NCI-H2107 (cell line): ENCODE results near the gene HOXB4.
A peak's percentile ranks its signal among the peaks of the same experiment; 100 is the strongest.

Source experiments
- DNase-seq: peaks from one replicate; lab custom pipeline; 2025; lab: John Stamatoyannopoulos, UW

HOXB4 gene

DNA sequence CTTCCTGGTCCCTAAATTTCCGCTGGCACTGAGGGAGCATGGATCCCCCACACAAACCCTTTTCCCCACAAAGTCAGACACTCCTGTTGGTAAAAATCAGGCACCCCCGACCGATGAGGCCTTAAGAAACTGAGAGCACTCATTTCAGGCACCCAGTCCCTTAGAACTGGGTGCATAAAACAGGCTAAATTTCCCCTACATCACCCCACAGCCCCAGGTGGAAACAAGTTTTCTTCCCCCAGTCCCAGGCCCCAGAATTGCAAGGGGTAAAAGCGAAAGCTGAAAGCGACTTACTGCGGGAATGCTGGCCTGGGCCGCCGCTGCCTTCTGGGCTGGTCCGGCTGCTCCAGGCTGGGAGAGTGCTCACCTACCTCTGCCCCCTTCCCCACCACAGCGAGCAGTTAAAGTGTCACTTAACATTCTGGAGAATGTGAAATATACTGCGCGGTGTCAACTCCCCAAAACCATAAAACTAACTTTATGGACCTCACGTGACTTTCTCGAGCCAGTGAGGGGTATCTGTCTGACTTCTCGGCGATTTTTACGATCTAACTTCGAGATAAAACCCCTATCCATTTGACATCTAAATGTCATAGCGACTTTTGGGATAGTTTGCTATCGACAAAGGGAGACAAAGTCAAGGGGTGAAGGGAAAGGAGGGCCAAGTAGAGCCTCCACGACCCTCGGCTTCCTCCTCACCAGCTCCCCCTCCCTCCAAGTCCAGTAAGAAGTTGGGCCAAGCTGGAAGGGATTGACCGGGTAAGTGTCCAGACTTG lies 11.9 kb upstream of the HOXB4 start, which contains the start of gene HOXB3:
Gene HOXB3 (minus strand): TSS at position 411 of the 776 bp plus-strand sequence. CDS start 37,767 bp downstream, outside the sequence.
- no peak for DNase-seq

DNA sequence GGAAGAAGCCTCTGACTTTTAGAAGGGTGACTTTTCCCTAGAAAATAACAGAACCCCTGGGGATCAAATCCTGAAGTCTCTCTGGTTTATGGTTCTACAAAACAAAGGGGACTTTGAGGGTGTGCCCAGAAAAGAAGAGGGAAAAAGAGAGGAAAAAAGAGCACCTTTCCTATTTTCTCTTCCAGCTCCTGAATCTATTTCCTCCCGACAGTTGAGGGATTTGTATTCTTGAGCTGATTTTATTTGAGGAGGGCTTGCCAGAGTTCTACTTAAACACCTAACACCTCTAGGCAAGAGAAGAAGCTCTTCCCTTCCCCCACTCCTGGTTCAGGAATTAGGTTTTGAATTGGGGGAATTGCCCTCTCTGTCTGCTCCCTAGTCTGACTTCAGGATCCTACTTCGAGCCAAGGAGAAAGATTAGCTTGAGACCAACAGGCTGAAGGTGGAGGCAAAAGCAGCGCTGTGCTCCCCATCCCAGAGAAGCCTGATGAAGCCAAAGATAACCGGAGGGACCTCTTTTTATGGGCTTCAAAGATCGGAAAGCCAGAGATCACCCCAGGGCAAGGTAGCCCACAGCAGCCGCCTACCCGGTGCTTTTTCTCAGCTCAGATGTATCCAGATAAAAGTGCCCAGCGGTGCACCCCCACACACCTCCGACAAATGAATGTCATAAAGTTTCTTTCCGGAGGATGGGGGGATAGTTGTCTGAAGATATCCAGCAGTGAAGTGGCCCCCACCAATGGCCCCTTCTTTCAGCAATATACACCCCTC lies 11.1 kb upstream of the HOXB4 start:
- DNase-seq, result no peak

DNA sequence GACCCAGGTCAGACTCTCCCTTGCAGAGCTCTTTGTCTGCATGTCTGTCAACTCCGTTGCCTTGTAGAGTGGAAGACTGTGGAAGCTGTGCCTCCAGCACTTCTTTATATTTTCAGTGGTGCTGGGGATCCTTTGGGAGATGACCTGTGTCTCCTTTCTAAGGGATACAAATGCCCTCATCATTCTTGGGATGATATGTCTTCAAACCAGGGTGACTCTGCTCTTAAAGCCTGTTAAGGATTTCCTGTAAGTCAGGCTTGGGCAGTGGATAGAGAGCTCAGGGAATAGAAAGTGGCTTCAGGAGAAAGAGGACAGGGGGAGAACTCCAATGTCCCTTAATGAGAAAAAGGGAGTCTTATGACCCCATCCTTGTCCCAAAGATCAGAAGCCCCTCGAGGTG lies 10.4 kb upstream of the HOXB4 start:
- DNase-seq, result no peak

DNA sequence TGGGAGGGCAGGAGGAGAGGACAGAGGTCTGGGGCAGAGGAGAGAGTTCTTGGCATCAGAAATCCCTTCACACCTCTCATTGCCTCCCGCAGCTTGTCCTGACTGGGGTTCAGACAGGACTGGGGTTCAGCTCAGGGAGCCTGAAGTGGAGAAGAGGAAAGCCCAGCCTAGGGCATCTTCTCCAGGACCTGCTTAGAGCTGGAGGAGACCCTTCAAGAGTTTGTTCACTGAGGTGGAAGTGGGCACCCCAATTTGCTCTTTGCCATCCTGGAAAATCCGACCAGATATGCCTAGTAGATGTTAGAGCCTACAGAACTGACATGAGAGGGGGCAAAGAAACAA lies 9.9 kb upstream of the HOXB4 start:
- no peak for DNase-seq

DNA sequence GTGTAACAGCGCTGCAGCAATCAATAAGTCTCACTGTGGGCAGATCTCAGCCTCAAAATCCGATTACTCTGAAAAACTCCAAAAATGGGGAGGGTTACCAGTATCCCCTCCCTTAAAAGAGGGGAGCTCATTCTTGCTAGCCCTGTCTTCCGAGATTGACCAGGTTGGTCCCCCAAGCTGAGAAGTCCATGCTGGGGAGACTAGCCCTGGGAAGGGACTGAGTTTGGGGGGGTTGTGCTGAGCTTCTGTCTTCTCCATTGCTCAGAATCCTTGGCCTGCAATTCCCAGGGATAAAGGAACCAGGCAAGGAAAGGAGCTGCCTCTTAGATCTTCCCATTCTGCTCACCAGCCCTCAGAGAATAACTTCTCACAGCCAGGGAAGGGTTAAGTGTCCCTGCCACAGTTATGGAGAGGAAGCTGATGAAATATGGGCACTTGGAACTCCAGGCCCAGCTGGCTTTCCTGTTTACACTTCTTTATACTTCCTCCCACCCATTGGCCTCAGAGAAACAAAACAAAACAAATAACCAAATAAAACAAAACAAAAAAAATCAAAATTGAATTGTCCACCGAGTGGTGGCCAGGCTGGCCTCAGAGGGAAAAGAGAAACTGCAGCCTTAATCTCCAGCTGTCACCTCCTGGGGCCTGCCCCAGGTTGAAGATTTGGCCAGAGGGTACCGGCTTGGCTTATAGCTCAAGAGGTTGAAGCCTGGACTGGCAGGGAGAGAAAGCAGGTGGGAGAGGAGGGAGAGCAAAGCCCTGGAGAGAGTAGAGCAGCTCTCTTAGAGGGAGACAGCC lies 9.3 kb upstream of the HOXB4 start:
- peak; percentile 60 for DNase-seq

DNA sequence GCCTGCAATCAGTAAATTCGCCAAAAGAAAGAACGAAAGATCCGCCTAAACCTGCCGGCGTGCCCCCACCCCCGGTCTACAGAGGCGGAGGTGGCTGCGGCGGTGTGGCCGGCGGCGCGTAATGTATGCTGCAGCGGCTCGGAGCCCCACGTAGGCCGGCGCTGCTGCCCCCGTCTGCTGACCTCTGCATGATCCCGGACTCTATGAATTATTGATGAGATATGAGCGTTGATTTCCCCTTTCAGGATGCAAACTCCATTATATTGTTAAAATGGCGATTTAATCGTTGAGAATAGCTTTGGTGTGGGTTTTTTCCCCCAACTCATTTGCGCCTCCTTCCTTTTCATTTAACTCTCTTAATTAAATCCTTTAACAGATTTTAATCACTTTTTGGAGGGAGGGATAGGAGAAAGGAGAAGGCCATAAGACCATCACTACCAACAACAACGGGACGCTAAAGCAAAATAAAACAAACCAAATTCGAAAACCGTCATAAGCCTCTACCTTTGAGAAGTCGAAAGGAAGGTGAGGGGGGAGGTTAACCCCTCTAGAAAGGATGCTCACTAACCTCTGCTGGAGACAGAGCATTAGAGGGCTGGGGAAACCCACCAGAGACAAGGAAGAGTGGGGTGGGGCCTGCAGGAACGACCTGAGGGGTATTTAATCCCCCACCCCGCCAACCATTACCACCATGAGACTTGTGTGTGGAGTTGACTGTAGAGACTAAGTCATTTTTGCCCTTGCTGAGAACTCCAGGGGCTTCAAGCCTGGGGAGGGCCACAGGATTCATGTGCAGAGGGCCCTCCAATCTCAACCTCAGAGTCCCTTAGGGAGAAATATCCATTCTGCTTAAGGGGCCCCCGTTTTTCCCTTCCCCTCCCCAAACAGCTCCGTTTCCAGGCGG lies 8.5 kb upstream of the HOXB4 start:
- DNase-seq, result no peak

DNA sequence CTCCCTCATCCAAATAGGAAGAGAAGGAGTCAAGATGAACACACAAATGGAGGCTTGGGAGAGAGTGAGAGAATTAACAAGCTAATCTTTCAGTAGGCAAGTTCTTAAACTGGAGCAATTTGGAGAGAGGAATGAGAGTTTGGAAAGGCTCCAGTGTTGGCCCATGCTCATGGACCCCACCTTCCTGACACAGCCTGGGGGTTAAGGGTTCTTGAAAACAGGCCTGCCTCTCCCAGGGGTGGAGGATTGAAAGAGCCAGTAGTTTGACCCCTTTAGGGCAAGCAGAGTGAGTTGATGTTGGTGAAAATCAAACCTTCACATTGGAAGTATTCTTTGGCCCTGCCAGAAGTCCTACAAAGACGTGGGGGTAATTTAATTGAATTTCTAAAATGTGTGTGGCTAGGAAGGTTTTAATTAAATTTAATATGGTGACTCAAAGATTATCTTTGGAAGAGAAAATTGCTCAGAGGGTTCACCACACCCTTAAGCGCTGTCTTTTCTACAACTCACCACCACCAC lies 6.1 kb upstream of the HOXB4 start:
- no peak for DNase-seq

DNA sequence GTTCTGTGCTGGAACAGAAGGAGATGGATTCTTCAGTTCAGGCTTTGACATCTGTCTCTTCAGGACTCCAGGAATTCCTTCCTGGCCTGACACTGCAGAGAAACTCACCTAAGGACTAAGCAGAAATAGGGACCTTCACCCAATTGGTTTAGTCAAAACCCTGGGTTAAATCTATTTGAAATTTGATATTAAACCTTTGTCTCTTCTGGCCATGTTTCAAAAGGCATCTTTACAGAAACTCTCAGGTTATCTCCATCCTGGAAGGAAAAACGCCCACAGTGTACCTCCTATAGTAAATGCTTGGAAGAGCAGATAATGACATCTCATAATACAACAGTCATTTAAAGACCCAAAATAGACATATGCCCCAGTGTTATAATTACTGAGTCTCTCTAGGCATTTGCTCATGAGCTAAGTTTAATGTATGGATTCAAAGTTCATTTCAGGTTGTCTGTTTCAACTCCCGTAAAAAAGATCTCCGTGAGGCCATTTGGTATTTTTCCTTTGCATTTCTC lies 5.6 kb upstream of the HOXB4 start:
- DNase-seq, result no peak

DNA sequence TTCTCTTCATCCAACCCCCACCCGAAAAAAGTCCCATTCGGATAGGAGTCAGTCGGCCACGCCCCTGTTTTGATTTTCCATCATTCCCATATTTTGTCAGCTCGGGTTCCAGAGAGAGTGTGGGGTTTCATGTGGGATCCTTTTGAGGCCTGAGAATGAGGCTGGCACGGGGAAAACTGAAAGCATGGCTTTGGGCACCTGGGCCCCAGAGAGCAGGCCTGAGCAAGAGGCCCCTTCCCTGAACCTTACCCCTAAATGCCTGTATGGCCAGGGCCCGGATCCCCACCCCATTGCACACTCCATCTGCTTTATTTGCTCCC lies 4.6 kb upstream of the HOXB4 start:
- DNase-seq, result no peak

DNA sequence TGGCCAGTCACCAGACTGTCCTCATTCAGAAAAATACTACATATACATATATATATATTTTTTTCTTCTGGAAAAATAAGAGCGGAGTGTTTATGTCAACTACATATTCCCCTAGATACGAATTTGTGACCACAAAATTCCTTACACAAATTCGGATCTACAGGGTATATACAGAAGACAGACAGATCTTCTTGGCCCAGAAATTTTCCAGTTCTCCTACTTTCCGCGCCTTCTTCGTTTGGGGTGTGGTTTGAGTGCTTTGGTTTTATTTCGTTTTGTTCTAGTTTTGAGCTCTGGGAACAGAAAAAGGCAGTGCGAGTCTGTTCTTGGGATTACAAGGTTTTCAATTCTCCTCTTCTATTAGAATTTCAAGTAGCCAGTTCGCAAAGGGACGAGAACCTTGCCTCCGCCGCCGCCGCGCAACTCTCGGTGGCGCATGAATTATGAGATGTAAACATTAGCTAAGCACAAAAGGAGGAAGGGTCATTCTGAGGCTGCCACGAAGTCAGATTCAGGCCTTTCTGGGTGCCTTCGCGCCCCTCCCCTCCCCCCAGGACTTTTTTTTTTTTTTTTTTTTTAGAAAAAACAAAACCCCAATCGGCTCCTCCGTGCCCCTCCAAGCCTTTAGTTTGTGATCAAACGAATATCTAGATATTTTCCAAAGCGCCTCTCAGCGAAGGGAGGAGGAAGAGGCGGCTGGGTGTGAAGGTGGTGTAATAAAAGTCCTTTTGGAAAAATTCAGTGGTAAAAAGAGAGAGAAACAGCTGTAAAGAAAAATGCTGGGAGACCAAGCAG lies 1.8 kb upstream of the HOXB4 start:
- no peak for DNase-seq

DNA sequence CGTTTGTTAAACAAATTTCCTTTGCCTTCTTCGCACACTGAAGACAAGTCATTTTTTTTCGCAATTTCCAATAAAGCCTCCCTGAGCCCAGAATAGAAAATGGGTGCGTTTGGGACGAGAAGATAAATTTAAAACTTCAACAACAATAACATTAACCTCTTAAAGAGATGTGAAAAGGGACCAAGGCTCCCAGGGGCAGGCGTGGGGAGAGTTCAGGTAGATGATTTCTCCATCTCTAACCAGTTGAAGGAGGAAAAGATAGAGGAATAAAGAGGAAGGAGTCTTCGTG lies 1.3 kb upstream of the HOXB4 start:
- DNase-seq, result no peak

DNA sequence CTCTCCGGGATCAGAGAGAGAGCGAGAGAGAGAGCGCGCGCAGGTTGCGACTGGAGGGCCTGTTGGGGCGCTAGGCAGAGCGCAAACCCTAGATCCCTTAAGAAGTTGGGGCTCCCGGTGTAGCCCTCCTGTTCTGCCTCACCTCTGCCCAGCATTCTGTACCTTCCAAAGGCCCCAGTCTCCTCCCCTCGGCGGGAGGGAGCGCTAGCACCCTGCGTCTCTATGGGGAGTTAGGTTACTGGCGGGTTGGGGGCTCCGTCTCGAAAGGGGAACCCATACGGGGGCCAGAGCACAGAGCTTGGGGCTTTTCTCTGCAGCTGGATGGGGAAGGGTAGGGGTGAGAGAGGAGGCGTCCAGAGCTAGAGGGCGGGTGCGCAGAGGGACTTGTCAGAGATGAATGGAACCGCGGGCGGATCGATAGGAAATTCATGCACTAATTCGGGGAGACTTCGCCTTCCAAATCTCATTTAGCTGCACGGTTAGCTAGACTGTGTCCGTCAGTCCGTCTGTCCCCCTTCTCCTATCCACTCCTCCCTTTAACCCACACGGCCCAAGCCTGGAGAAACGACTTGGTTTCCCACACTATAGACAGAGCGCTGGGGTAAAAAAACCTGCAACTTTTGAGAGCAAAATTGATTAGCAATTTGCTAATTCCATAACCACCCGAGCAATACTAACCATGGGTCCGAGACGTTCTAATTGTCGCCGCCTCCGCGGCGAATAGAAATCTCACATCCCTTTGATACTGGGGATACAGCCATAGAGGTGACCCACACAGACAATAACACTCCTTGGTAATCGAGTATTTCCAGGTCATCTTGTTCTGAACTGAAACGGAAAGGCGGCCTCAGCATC lies 693 bp upstream of the HOXB4 start:
- no peak for DNase-seq

DNA sequence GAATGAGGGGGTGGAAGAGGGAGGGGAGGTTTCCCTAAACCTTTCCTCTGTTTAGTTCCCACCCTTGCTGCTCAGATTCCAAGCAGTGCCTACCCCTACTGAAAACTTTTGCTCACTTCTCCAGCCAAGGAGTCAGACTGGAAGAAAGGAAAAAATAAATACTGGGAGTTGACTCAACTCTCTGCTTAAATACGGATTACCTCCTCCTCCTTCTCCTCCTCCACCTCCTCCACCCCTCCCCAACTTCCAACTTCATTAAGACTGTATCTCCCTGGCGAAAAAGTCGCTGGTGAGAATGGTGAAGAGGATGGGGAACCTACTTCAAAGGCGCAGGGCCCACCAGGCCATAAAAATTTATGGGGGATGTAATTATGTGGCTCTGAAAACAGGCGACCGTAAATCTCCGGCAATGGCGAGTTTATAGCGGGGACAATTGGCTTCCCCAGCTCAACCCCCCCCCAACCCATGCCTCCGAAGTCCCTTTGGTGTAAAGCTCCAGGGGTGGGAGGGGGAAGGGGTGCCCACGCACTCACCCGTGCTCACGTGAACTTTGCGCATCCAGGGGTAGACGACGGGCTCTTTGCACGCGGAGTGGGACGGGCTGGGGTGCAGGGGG lies 712 bp downstream of the HOXB4 start:
- DNase-seq, result no peak

DNA sequence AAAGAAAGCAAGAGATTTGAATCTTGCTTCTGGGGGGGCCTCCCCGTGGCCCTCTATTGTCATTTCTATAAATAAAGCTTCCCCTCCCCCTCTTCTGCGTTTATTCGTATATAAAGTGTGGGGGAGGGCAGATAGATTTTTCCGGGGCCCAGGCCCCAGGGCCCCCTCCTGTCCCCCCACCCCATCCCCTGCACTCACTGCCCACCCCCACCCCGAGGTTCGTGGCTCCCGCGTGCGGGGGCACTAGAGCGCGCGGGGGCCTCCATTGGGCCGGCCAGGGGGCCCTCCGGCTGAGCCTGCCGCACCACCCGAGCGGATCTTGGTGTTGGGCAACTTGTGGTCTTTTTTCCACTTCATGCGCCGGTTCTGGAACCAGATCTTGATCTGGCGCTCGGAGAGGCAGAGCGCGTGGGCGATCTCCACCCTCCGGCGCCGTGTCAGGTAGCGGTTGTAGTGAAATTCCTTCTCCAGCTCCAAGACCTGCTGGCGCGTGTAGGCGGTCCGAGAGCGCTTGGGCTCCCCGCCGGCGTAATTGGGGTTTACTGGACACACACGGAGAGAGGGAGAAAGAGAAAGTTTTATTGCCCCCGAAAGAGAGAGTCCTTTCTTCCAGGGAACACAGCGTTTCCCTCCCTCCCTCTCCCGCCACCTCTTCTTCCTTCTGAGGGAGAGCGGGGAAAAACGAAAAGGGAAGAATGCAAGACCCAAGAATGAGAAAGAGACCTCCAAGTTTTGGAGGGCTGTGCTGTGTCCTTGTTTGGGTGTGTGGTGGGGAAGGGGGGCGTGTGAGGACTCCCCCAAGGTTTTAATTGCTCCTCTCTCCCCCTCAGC lies 1.5 kb downstream of the HOXB4 start:
- no peak for DNase-seq

DNA sequence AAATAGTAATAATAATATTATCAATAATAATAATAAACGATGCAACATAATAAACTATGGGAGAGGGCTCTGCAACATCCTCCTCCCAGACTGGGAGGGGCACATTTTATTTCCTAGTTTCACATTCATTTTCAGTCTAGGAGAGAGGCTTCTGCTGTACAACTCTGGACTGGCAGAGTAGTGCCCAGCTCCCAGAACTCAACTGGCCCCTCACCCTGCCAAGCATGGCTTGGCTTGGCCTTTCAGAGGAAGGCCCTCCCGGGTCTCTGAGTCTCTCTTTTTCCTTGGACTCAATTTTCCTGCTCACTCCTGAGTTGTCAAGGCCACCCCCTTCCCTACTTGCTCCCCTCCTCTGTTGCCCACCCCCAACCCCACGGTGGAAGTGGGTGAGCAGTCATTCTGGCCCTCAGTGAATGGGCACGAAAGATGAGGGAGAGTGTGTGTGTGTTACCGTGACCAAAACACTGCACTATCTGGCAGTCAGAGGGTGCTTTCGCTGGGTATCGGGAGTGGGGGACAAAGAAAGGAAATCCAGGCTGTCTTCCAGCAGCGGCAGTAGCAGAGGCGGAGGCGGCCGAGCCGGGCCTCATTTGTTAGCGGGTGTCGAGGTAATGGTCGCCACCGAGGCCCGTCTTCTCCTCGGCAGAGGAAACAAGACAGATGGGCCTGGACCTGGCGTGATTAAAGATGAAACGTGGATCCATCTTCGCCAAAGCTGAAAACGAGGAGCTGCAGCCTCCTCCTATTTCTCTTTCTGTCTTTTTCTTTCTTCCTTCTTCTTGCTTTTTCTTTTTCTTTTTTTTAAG lies 2.3 kb downstream of the HOXB4 start:
- DNase-seq, result no peak

DNA sequence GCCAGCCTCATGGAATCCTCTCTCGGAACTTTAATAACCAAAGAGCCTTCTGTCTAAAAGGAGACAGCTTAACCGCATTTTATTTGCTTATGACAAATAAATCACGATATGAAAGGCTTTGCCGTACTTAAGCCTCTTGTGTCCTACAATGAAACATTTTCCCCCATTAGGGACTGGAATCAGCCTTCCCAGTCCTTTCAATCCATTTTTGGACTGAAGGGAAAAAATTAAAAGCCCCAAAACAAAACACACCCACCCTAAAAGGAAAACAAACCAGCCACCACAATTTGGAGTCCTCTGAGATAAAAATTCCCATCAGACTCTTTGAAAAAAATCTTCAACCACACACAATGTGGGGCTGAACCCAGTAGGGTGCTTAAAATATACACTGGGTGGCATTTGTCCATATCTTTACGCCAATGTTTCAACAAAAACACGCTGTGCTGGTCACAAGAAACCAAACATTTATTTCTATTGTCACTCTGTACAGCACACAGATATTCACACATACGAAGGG lies 3.0 kb downstream of the HOXB4 start:
- DNase-seq, result peak; percentile 49

DNA sequence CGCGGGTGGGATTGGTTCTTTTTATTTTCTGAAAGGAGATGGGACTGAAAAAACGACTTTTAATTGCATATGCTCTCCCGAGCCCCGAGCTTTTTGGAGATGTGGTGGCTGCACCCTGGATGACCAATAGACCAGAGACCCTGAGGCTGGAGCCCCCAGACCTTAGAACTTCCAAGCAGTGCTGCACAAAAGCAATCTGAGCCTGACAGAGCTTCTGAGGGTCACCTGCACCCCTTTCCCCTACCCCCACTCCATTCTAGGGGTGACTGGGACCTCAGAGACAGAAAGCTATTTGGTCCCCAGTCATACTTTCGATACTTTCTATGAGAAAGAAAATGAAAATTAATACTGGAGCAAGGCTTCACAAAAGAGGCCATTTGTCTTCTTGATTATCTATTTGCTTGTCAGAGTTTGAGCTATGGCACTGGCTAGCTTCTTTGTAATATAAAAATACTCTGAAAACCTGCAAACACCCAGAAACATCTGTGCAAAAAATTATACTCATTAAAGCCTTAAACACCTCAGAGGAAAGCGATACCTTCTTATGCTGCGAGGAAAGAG lies 3.6 kb downstream of the HOXB4 start:
- no peak for DNase-seq
